Mesendoderm (in vitro differentiated cells): Measurements from ENCODE around the gene RIMKLB.
"Not testable (repeated sequence)": the region's sequence is repeated elsewhere in the genome, so short reads cannot be mapped to it uniquely, and the experiment has no call there.

Experiments used
- DNase-seq: peaks from one replicate; pipeline ENCODE4 v3.0.0; 2013
- H2AK5ac ChIP-seq: 2 replicates; pipeline ENCODE4 v1.6.1; 2013; ENCODE audit warnings: low read length, inconsistent platforms
- H2BK120ac ChIP-seq: 2 replicates; pipeline ENCODE4 v1.6.1; 2013; ENCODE audit warnings: low read depth, mild to moderate bottlenecking, low read length, moderate library complexity, mixed read lengths
- H2BK15ac ChIP-seq: replicated peaks from 2 replicates; pipeline ENCODE4 v1.6.1; 2013; ENCODE audit warnings: low read depth, mild to moderate bottlenecking, moderate library complexity
- H2BK5ac ChIP-seq: 2 replicates; pipeline ENCODE4 v1.6.1; 2013; ENCODE audit warnings: low read length, inconsistent platforms
- H3K18ac ChIP-seq: 2 replicates; pipeline ENCODE4 v1.6.1; 2013; ENCODE audit warnings: mild to moderate bottlenecking, low read length, mixed read lengths
- H3K23ac ChIP-seq: one replicate; pipeline ENCODE4 v1.6.1; 2013; ENCODE audit warnings: low read length
- H3K27ac ChIP-seq: 2 replicates; pipeline ENCODE4 v1.5.1; 2013; ENCODE audit warnings: low read depth, mild to moderate bottlenecking, inconsistent platforms, low read length, moderate library complexity
- H3K27me3 ChIP-seq: 2 replicates; pipeline ENCODE4 v1.6.1; 2013; ENCODE audit warnings: low read length, control low read depth, mild to moderate bottlenecking, inconsistent platforms; ENCODE audit not compliant: insufficient read depth, poor library complexity
- H3K36me3 ChIP-seq: 2 replicates; pipeline ENCODE4 v1.6.1; 2013; ENCODE audit warnings: low read length, inconsistent platforms; ENCODE audit not compliant: control insufficient read depth, insufficient read depth
- H3K4ac ChIP-seq: one replicate; pipeline ENCODE4 v1.6.1; 2013; ENCODE audit warnings: low read depth, mild to moderate bottlenecking, low read length, moderate library complexity
- H3K4me1 ChIP-seq: 2 replicates; pipeline ENCODE4 v1.6.1; 2013; ENCODE audit warnings: low read depth, low read length, inconsistent platforms; ENCODE audit not compliant: control insufficient read depth
- H3K4me2 ChIP-seq: 2 replicates; pipeline ENCODE4 v1.6.1; 2013; ENCODE audit warnings: low read length
- H3K4me3 ChIP-seq: 2 replicates; pipeline ENCODE4 v1.5.1; 2013; ENCODE audit warnings: mild to moderate bottlenecking, low read length
- H3K56ac ChIP-seq: one replicate; pipeline ENCODE4 v1.6.1; 2013; ENCODE audit warnings: low read length
- H3K79me1 ChIP-seq: 2 replicates; pipeline ENCODE4 v1.6.1; 2013; ENCODE audit warnings: low read length, inconsistent platforms
- H3K79me2 ChIP-seq: 2 replicates; pipeline ENCODE4 v1.6.1; 2013; ENCODE audit warnings: mild to moderate bottlenecking, low read length; ENCODE audit not compliant: control insufficient read depth, insufficient read depth
- H3K9ac ChIP-seq: 2 replicates; pipeline ENCODE4 v1.6.1; 2013; ENCODE audit warnings: low read length, inconsistent platforms
- H4K5ac ChIP-seq: one replicate; pipeline ENCODE4 v1.6.1; 2013; ENCODE audit warnings: low read length
- H4K8ac ChIP-seq: one replicate; pipeline ENCODE4 v1.6.1; 2013; ENCODE audit warnings: low read depth, mild to moderate bottlenecking, control low read depth, low read length, moderate library complexity
- WGBS: extraction: QIAGEN DNeasy Blood & Tissue Kit; methylation state at CpG from one replicate; pipeline ENCODE4 v1.1.7; 2013; ENCODE audit warnings: low lambda C conversion rate, missing lambda C conversion rate; ENCODE audit not compliant: insufficient coverage; ENCODE audit errors: extremely low coverage; 5-methylcytosine and 5-hydroxymethylcytosine counted together

The RIMKLB gene

GRCh38 chr12:8722286-8722800, 24.6 kb downstream of the RIMKLB start:
- no peak overlapping the region for H2BK15ac ChIP-seq
- WGBS = no CpG with 5 or more reads among the region's 3 CpGs
- H3K9ac ChIP-seq = no peak overlapping the region
- H3K4ac ChIP-seq = no peak overlapping the region
- no peak overlapping the region for H3K4me3 ChIP-seq
- no peak overlapping the region for H4K8ac ChIP-seq
- no peak overlapping the region for H3K23ac ChIP-seq
- no peak overlapping the region for H3K18ac ChIP-seq
- peaks cover 18% of the 10 kb centered on the region for H3K79me1 ChIP-seq
- H3K79me2 ChIP-seq = peaks cover 45% of the 10 kb centered on the region
- no peak overlapping the region for H3K27ac ChIP-seq
- H3K36me3 ChIP-seq = peaks cover 1% of the 10 kb centered on the region
- no peaks in the 10 kb centered on the region for H3K27me3 ChIP-seq
- H3K56ac ChIP-seq = no peak overlapping the region
- no peak overlapping the region for H2BK120ac ChIP-seq
- no peak overlapping the region for H3K4me2 ChIP-seq
- no peak overlapping the region for H4K5ac ChIP-seq
- H2AK5ac ChIP-seq = no peak overlapping the region
- no peaks in the 10 kb centered on the region for H3K4me1 ChIP-seq
- DNase-seq = no peak
- H2BK5ac ChIP-seq = no peak overlapping the region

GRCh38 chr12:8734873-8735381, 37.1 kb downstream of the RIMKLB start:
- Histone ChIP-seq H2BK15ac (no peak overlapping the region), H3K9ac (no peak overlapping the region), H3K79me2 (peaks cover 34% of the 10 kb centered on the region), H3K4ac (no peak overlapping the region), H3K27me3 (no peaks in the 10 kb centered on the region), H2BK120ac (no peak overlapping the region), H3K36me3 (no peaks in the 10 kb centered on the region), H3K56ac (no peak overlapping the region), H3K4me3 (no peak overlapping the region), H2BK5ac (no peak overlapping the region), H4K5ac (no peak overlapping the region), H3K4me2 (no peak overlapping the region), H4K8ac (no peak overlapping the region), H3K18ac (no peak overlapping the region), H3K27ac (no peak overlapping the region), H3K23ac (no peak overlapping the region), H3K4me1 (no peaks in the 10 kb centered on the region), H3K79me1 (peaks cover 13% of the 10 kb centered on the region), H2AK5ac (no peak overlapping the region)
- no CpG with 5 or more reads among the region's 3 CpGs for WGBS
- DNase-seq = no peak

GRCh38 chr12:8742501-8742900, 44.7 kb downstream of the RIMKLB start:
- Histone ChIP-seq H4K5ac (no peak overlapping the region), H3K27me3 (no peaks in the 10 kb centered on the region), H3K4me2 (no peak overlapping the region), H3K23ac (no peak overlapping the region), H3K79me2 (peaks cover 13% of the 10 kb centered on the region), H3K18ac (no peak overlapping the region), H3K9ac (no peak overlapping the region), H3K56ac (no peak overlapping the region), H3K36me3 (no peaks in the 10 kb centered on the region), H3K4ac (no peak overlapping the region), H4K8ac (no peak overlapping the region), H2BK120ac (no peak overlapping the region), H3K79me1 (peaks cover 6% of the 10 kb centered on the region), H2BK15ac (no peak overlapping the region), H3K4me3 (no peak overlapping the region), H2BK5ac (no peak overlapping the region), H3K4me1 (no peaks in the 10 kb centered on the region), H3K27ac (no peak overlapping the region), H2AK5ac (no peak overlapping the region)
- no CpG with 5 or more reads among the region's 1 CpG for WGBS
- no peak for DNase-seq

DNA sequence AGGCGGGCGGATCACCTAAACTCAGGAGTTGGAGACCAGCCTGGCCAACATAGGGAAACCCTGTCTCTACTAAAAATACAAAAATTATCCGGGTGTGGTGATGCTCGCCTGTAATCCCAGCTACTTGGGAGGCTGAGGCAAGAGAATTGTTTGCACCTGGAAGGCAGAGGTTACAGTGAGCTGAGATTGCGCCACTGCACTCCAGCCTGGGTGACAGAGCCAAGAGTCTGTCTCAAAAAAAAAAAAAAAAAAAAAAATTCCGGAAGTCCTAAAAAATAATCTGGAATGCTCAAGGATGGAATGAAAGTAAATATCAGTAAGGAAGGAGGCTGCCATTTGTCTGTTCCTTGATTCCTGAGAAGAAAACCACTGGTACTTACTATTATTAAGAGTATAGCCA, 45.3 kb downstream of the RIMKLB start:
- not testable (repeated sequence) for H3K56ac ChIP-seq, DNase-seq, H3K4me2 ChIP-seq, H2AK5ac ChIP-seq, H3K18ac ChIP-seq, H3K27me3 ChIP-seq, H3K23ac ChIP-seq, H3K27ac ChIP-seq, H3K36me3 ChIP-seq, H4K8ac ChIP-seq, H3K79me1 ChIP-seq, H3K4me3 ChIP-seq, H2BK15ac ChIP-seq, H4K5ac ChIP-seq, H3K9ac ChIP-seq, H3K4me1 ChIP-seq, H2BK5ac ChIP-seq, H2BK120ac ChIP-seq, H3K4ac ChIP-seq
- peaks cover 13% of the 10 kb centered on the region for H3K79me2 ChIP-seq
- WGBS = no CpG with 5 or more reads among the region's 6 CpGs

- not testable (repeated sequence) for H3K9ac ChIP-seq, H4K5ac ChIP-seq, H3K27me3 ChIP-seq, H3K79me2 ChIP-seq, H2BK120ac ChIP-seq, H2BK15ac ChIP-seq, H3K56ac ChIP-seq, H3K18ac ChIP-seq, H3K23ac ChIP-seq, H3K36me3 ChIP-seq, H3K4me3 ChIP-seq, H3K79me1 ChIP-seq, H3K4me2 ChIP-seq, H3K4ac ChIP-seq, H3K27ac ChIP-seq, DNase-seq, H3K4me1 ChIP-seq, H4K8ac ChIP-seq, H2BK5ac ChIP-seq, H2AK5ac ChIP-seq
- no CpG with 5 or more reads among the region's 8 CpGs for WGBS
Observed at GRCh38 chr12:8745631-8746030, 47.8 kb downstream of the RIMKLB start.

GRCh38 chr12:8746046-8746445, 48.3 kb downstream of the RIMKLB start:
- Histone ChIP-seq H2BK15ac (no peak overlapping the region), H2BK120ac (no peak overlapping the region), H3K27me3 (no peaks in the 10 kb centered on the region), H3K9ac (no peak overlapping the region), H4K5ac (no peak overlapping the region), H3K4me2 (no peak overlapping the region), H3K18ac (no peak overlapping the region), H2AK5ac (no peak overlapping the region), H4K8ac (no peak overlapping the region), H3K56ac (no peak overlapping the region), H3K27ac (no peak overlapping the region), H3K23ac (no peak overlapping the region), H3K79me1 (peaks cover 3% of the 10 kb centered on the region), H3K36me3 (no peaks in the 10 kb centered on the region), H3K4me1 (no peaks in the 10 kb centered on the region), H2BK5ac (no peak overlapping the region), H3K79me2 (peaks cover 6% of the 10 kb centered on the region), H3K4ac (no peak overlapping the region), H3K4me3 (no peak overlapping the region)
- WGBS = 100% methylated on average over 2 of the region's 5 CpGs
- no peak for DNase-seq
